HEK293T (cell line): ENCODE results near the gene NDUFV2.

ENCODE experiments used
- ARNT ChIP-seq: fragments of 450-650 bp; IDR thresholded peaks from 2 replicates; pipeline ENCODE4 v1.6.1; 2017; ENCODE audit warnings: mild to moderate bottlenecking
- BHLHE40 ChIP-seq: fragments of 450-650 bp; IDR thresholded peaks from 2 replicates; pipeline ENCODE4 v1.6.1; 2016; ENCODE audit warnings: mild to moderate bottlenecking, moderate library complexity, borderline replicate concordance
- CTBP1 ChIP-seq: fragments of 450-650 bp; IDR thresholded peaks from 2 replicates; pipeline ENCODE4 v1.6.1; 2016; ENCODE audit warnings: borderline replicate concordance
- FOXM1 ChIP-seq: fragments of 450-650 bp; IDR thresholded peaks from 2 replicates; pipeline ENCODE4 v1.6.1; 2017; ENCODE audit warnings: mild to moderate bottlenecking, borderline replicate concordance
- NFRKB ChIP-seq: fragments of 450-650 bp; IDR thresholded peaks from 2 replicates; pipeline ENCODE4 v1.6.1; 2016; ENCODE audit warnings: mild to moderate bottlenecking, moderate library complexity
- SP1 ChIP-seq: fragments of 450-650 bp; IDR thresholded peaks from 2 replicates; pipeline ENCODE4 v1.6.1; 2017
- SUZ12 ChIP-seq: fragments of 450-650 bp; IDR thresholded peaks from 2 replicates; pipeline ENCODE4 v1.6.1; 2016; ENCODE audit warnings: mild to moderate bottlenecking

DNA sequence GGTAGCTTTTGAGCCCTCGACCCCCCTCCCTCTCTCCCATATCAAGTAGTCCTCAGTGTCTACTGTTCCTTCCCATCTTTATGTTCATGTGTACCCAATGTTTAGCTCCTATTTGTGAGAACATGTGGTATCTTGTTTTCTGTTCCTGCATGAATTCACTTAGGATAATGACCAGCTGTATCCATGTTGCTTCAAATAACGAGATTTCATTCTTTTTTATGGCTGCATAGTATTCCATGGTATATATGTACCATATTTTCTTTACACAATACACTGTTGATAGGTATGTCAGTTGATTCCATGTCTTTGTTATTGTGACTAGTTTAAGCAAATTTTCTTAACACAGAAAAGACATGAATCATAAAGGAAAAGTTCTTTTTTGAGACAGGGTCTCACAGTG is 16.5 kb upstream of the NDUFV2 start:
- TF ChIP-seq BHLHE40 (no peak), ARNT (no peak), NFRKB (no peak), SP1 (no peak), SUZ12 (no peak), FOXM1 (no peak), CTBP1 (no peak)
